Uterus (tissue), 4 donors: Measurements from ENCODE around the gene TNFRSF18. TPM values are rescaled to one million over a fixed set of nuclear protein-coding genes. Genes with fewer than 3 reads are reported as not detected.
A peak's percentile ranks its signal among the peaks of the same experiment; 100 is the strongest.

Source experiments
- DNase-seq, 2 donors: peaks; one replicate each; pipeline ENCODE4 v3.0.0-alpha.2; 2019 to 2020
- H3K27ac ChIP-seq, 2 donors: fragments of 200-600 bp; sonication (generic); 1 replicate in 1 of 2; 2 replicates in 1 of 2; pipeline ENCODE4 v1.5.1; 2016 to 2018
- H3K27me3 ChIP-seq, 2 donors: fragments of 200-600 bp; sonication (generic); one replicate each; pipeline ENCODE4 v1.5.1; 2018 to 2019; ENCODE audit warnings: control low read depth in 1 of 2
- H3K36me3 ChIP-seq, 2 donors: fragments of 200-600 bp; sonication (generic); one replicate each; pipeline ENCODE4 v1.5.1; 2019; ENCODE audit warnings: control low read depth in 1 of 2
- H3K4me1 ChIP-seq, 2 donors: fragments of 200-600 bp; sonication (generic); one replicate each; pipeline ENCODE4 v1.5.1; 2018 to 2019; ENCODE audit warnings: control low read depth in 1 of 2
- H3K4me3 ChIP-seq, 2 donors: fragments of 200-600 bp; sonication (generic); 1 replicate in 1 of 2; 2 replicates in 1 of 2; pipeline ENCODE4 v1.5.1; 2018 to 2019; ENCODE audit warnings: mild to moderate bottlenecking in 1 of 2
- H3K9me3 ChIP-seq, 2 donors: fragments of 200-600 bp; sonication (generic); one replicate each; pipeline ENCODE4 v1.5.1; 2019; ENCODE audit warnings: control low read depth in 1 of 2
- CTCF ChIP-seq, 4 experiments: fragments of 200-600 bp in 2 of 4; fragments of 450-650 bp in 2 of 4; sonication (generic) in 2 of 4; IDR thresholded peaks; one replicate each; pipeline ENCODE4 v1.5.1; 2016 to 2019; ENCODE audit warnings: antibody characterized with exemption in 4 of 4, mild to moderate bottlenecking in 2 of 4, moderate library complexity in 1 of 4
- POLR2A ChIP-seq, 2 donors: fragments of 450-650 bp; IDR thresholded peaks; one replicate each; pipeline ENCODE4 v1.6.1; 2016; ENCODE audit warnings: antibody characterized with exemption in 2 of 2, mild to moderate bottlenecking in 1 of 2, moderate library complexity in 1 of 2
- intact Hi-C: fragments of 100-400 bp; cut with DNase I; formaldehyde crosslinking; loops from one replicate; pipeline ENCODE4 v1.15.1; 2023; ENCODE audit warnings: low total_unique reads
- total RNA-seq, 4 donors: library from RNA; depleted of rRNA in 3 of 4; stranded (reverse); fragments of >200 nt in 3 of 4; gene quantifications; one replicate each; pipeline versions ENCODE4 v1.1.0 to v1.2.4, GENCODE V29; 2014 to 2023
- donor health status: DM: yes; HTN: yes; CAD: no.

The TNFRSF18 gene
- total RNA-seq, 4 donors from 2014 or later, result 0.37 to 2.6 TPM; not detected in 2

GRCh38 chr1:1200876-1201810 lies 5.2 kb downstream of the TNFRSF18 start:
- no peaks in the 10 kb centered on the region for H3K36me3 ChIP-seq
- H3K4me3 ChIP-seq, result peak overlapping the region; percentile 14 to 36
- H3K4me1 ChIP-seq, result peaks cover 0 to 9% of the 10 kb centered on the region in 2 donors
- intact Hi-C loops, result no loop called here
- peak; percentile 48 to 75 for DNase-seq
- H3K27ac ChIP-seq, result peak overlapping the region; percentile 3 to 33
- no peaks in the 10 kb centered on the region for H3K27me3 ChIP-seq
- H3K9me3 ChIP-seq, result no peaks in the 10 kb centered on the region
- no peak for TF ChIP-seq CTCF (IDR thresholded peaks at IDR 0.05)
- peak in 1 of 2 donors; percentile 25 for TF ChIP-seq POLR2A (IDR thresholded peaks at IDR 0.05)

- Histone ChIP-seq H3K4me3 (peak overlapping the region in 1 of 2 donors; percentile 14), H3K27me3 (no peaks in the 10 kb centered on the region), H3K4me1 (peaks cover 0 to 8% of the 10 kb centered on the region in 2 donors), H3K9me3 (no peaks in the 10 kb centered on the region), H3K36me3 (no peaks in the 10 kb centered on the region), H3K27ac (no peak overlapping the region)
- no peak for DNase-seq
- intact Hi-C loops, result no loop called here
- TF ChIP-seq CTCF (IDR thresholded peaks at IDR 0.05) (no peak), POLR2A (IDR thresholded peaks at IDR 0.05) (no peak)
These were observed 6.2 kb downstream of the TNFRSF18 start for GRCh38 chr1:1199961-1200875.

GRCh38 chr1:1199141-1199960 lies 7.0 kb downstream of the TNFRSF18 start:
- no peak for DNase-seq
- Histone ChIP-seq H3K4me3 (no peak overlapping the region), H3K4me1 (peaks cover 0 to 8% of the 10 kb centered on the region in 2 donors), H3K27ac (no peak overlapping the region), H3K36me3 (no peaks in the 10 kb centered on the region), H3K27me3 (no peaks in the 10 kb centered on the region), H3K9me3 (no peaks in the 10 kb centered on the region)
- intact Hi-C loops, result no loop called here
- TF ChIP-seq POLR2A (IDR thresholded peaks at IDR 0.05) (no peak), CTCF (IDR thresholded peaks at IDR 0.05) (no peak)

GRCh38 chr1:1198423-1199140 lies 7.8 kb downstream of the TNFRSF18 start:
- H3K27ac ChIP-seq, result no peak overlapping the region
- no peaks in the 10 kb centered on the region for H3K36me3 ChIP-seq
- H3K4me3 ChIP-seq, result no peak overlapping the region
- H3K4me1 ChIP-seq, result peaks cover 0 to 8% of the 10 kb centered on the region in 2 donors
- H3K27me3 ChIP-seq, result no peaks in the 10 kb centered on the region
- DNase-seq, result no peak
- TF ChIP-seq CTCF (IDR thresholded peaks at IDR 0.05) (no peak), POLR2A (IDR thresholded peaks at IDR 0.05) (no peak)
- intact Hi-C loops, result no loop called here
- H3K9me3 ChIP-seq, result no peaks in the 10 kb centered on the region
